Pulmonary artery endothelial cell (primary cell): ENCODE measurements around the gene AOPEP. TPM values are rescaled to one million over a fixed set of nuclear protein-coding genes. Genes with fewer than 3 reads are reported as not detected.

Experiments used
- DNase-seq: peaks from one replicate; pipeline ENCODE4 v3.0.0-alpha.2; 2011; ENCODE audit warnings: low read depth, low spot score
- total RNA-seq: library from RNA; depleted of rRNA; stranded (reverse); fragments of >200 nt; gene quantifications from 2 replicates; pipeline ENCODE4 v1.2.3, GENCODE V29; 2014

AOPEP gene
- total RNA-seq, 1 donor from 2014 or later = 19.2 TPM

GRCh38 chr9:94891183-94891582, 164.7 kb downstream of the AOPEP start:
- no peak for DNase-seq

- DNase-seq = no peak
These were observed 166.2 kb downstream of the AOPEP start for GRCh38 chr9:94892675-94893074.

DNA sequence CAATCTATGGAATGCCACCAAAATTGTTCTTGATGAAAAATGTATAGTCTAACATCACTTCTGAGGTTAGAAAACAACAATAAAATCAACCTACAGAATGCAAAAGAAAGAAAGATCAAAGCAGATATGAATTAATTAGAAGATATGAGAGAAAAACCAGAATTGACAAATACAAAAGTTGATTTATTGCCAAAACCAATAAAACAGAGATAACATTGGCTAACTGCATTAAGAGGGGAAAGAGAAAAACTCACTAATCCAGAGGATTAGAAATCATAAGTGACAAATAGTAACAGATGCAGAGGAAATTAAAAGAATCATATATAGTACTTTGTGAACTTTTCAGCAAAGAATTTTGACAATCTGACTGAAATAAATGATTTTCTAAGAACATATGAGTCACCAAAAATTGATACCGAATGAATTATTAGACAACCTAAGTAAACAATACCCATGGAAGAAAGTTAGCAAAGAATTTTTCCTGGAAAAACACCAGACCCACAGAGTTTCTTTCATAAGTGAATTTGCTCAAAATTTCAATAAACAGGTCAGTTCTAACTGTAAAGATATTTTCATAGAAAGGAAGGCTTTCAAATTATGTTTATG, 167.7 kb downstream of the AOPEP start:
- no peak for DNase-seq

- DNase-seq = no peak
These were observed 169.2 kb downstream of the AOPEP start for GRCh38 chr9:94895668-94896067.

- no peak for DNase-seq
These were observed 170.0 kb downstream of the AOPEP start for GRCh38 chr9:94896512-94896911.

DNA sequence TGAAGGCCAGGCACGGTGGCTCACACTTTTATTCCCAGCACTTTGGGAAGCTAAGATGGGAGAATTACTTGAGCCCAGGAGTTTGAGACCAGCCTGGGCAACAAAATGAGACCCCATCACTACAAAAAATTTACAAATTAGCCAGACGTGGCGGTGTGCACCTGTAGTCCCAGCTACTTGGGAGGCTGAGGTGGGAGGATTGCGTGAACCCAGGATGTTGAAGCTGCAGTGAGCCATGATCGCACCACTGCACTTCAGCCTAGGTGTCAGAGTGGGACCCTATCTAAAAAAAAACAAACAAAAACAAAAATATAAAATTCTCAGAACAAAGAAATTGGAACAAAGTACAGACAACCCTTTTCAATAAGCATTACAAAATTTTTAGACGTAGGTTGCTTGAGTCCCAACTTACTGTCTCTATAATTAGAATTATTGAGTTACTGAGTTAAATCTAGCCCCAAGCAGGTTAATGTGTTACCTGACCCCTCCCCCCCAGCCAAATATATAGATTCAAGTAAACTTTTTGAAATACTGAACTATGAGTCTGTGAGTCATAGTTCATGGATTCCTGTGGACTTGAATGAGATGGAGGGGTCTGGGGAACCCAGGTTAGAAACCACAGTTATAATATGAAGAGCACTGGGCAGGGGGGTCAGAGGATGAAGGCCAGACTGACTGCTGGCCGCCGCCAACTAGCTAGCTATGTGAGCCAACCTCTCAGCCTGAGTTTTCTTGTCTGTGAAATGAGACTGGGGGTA, 173.1 kb downstream of the AOPEP start:
- DNase-seq = no peak

- no peak for DNase-seq
These were observed 173.9 kb downstream of the AOPEP start for GRCh38 chr9:94900222-94901018.

DNA sequence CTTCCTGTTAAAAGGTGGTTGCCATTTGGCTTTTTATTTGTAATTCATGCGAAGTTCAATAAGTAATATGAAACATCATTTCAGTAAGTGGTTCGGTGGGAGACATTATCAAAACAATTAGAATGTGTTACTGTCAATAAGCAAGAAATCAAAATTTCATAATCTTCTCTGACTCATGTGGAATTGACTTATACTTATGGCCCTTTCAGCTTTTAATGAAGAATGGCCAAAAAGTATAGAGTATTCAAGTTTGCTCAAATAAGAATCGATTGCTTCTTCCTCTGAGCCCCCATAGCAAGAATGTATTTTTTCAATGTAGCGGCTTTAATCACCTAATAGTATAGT, 174.5 kb downstream of the AOPEP start:
- no peak for DNase-seq

DNA sequence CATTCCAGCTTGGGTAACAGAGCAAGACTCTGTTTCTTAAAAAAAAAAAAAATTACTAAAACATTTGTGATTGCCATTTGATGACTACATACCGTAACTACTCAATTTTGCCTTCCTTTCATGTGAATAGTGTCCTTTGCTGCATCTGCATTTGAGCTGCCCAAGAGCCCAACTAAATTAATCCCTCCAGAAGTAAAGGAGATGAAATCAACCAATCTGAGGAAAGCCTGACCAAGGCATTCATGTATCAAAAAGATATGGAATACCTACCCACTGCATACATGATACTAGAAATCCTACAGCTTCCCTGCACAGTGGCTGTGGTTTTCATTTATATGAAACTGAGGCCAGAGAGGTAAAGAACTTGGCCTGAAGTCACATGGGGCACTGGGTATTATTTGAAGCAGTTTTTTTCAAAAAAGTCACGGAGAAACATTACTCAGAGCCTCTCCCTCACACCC, 177.5 kb downstream of the AOPEP start:
- no peak for DNase-seq

DNA sequence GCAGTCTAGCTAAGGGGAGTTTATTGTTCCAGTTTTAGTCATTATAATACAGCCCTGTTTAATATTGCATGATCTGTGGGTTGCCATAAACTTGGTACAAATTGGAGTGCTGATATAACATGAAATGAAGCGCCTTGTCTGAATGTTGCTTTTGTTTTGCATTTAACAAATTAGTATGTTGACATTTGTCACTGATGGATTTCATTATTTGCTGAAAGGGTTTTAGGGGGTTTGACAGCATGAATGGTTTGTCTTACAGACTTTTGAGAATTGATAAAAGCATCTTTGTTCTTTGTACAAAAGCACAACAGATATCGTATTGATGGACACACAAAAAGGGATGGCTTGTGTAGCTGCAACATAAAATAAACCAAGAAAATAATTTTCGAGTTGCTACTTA, 178.3 kb downstream of the AOPEP start:
- no peak for DNase-seq

DNA sequence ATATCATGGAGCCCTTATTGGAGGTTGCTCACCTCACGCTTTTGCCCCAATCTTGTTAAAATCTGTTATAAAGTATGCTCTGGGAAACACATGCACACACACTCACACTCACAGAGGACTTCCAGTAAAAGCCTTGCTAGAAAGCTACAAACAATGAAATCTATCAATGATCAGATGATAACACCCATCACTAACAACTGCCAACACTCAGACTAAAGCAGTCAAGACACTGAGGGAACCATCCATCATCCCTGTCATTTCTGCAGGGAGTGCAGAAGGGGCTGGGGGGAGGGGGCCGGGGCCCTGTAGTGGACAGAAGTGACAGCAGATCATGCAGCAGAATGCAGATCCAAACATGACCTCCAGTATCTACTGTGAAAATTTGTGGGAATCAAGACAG, 179.1 kb downstream of the AOPEP start:
- no peak for DNase-seq

- no peak for DNase-seq
These were observed 179.7 kb downstream of the AOPEP start for GRCh38 chr9:94906181-94906580.

DNA sequence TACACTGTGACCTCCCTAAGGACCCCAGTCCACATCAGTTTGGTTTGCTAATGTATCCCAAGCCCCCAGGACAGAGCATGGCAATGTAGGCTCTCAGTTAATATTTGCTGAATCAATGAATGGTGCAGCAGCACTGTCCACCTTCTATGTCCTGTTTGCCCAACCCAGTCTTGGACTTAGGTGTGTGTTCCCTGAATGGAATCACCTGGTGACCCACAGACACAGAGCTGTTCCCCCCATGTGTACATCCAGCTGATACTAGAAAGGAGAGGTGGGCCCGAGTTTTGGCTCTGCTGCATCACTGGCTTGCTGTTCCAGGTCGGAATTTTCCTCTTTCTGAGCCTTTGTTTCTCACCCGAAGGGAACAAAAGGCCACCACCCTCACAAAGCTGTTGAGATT, 180.2 kb downstream of the AOPEP start:
- DNase-seq = no peak

DNA sequence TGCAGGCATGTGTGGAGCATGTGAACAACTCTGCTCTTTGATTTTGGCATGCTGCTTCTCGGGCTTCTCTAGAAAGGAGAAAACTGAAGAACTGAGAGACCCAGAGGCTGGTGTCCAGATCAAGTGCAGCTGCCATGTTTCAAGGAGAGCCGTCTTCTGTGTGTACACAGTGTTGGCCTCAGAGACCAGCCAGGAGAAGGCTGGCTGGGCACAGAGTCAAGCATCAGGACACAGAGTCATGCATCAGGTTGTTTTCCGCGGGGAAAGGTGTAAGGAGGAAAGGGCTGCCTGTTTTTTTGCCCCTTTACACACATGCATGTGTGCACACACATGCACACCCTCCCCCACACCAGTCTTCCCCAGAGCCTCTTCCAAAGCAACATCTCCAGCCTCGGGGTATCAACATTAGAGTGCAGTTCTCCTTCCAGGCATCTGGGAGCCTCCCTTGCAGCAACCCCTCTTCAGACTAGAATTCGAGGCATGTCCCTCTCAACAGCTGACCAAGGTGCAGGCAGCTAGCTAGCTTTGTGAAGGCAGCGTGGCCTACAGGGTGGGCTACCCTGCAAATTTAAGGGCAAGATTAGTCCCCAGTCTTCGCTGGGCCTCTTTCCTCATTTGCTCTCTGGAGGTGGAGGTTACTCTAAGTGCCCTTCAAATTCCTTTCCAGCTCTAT, 180.9 kb downstream of the AOPEP start:
- no peak for DNase-seq

DNA sequence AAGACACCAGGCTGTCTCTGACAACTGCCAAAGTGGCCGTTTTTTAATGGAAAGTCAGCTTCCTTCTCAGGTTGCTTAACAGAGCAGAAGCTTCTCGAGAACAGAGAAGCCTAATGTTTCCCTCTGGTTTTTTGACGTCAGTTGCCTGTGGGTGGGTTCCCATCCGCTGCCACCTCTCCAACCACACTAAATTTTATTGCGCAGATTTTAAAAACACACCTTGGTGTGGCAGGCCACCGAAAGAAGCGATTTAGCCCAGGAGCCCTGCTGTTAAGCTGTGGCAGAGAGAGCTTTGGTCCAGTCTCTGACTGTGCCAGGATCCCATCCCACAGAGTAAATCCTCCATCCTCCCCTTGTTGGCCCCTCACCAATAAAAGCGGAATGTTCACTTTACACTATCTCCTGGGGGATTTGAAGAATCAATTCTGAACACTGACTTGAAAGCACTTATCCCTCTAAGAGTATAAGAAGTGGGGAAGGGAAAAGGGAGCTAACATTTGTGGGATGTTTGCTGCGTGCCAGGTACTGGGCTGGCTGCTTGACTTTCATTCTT, 181.6 kb downstream of the AOPEP start:
- no peak for DNase-seq

DNA sequence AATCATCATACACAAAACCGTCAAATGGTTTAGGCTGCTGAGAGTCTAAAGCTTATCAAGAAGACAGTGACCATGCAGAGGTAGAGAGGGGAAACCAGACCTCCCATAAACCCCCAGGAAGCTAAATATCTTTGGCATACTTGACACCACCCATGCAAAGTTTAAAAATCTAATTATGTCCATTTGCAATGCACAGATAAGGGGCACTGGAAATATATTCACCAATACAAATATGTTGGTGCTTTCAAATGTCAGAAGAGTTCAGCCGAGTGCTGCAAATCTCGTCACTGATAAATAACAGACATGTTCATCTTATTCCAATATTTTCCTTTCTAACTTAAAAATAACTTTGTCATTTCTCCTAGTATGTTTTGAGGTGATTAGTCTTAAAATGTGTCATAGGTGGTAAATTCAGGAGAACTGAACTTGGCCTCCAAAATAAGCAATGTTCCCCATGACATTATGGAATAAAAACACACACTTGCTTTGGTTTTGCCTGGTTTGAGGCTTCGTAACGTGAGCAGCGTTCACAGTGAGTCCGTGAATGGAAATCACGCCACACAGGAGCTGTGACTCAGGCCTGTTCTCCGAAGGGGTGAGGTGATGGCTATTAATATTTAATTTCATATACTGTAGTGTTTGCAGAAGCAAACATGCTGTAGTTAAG, 182.2 kb downstream of the AOPEP start:
- DNase-seq = no peak

DNA sequence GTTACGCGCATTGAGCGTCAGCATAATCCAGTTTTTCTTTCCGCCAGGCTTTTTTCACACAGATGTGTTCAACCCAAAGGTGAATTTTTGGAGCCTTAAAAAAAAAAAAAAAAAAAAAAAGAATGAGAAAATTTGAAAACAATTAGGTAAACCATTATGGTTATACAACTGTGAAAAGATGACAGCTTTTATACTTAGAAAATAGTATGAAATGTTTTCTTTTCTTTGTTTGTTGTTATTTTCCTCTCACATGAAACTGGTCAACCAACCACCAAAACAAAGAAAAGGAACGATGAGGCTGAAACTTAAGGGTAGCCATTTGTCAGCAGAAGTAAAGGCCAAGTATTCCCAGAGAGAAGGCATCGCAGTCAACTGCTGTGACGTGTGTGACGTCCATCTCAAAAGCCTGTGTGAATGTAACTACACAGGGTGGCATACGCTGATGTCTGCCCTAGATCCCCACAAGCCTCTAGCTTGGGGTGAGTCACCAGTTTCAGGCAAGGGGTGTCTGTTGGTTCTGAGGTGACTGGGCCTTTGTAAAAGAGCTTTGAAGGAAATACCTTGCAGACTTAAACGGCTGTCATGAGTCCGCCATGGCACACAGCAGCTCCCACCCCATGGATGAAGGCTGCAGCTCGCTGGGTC, 182.9 kb downstream of the AOPEP start:
- DNase-seq = no peak

GRCh38 chr9:94909965-94910730, 183.6 kb downstream of the AOPEP start:
- DNase-seq = no peak

DNA sequence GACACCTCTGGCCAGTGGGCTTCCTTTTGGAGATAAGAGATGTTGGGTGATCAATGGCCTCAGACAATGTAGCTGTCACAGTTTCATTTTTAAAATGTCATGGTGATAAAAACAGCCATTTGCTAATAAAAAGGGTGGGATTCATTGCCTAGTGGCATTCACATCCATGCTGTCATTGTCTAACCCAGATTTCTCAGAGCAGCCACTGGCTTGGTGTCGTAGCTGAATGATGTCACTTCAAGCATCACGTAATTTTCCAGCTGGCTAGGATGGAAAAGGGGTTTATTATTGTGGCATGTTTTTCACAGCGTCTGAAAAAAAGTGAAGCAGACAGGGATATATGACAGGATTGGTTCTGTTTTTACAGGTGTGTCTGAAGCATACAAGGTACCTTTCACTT, 184.7 kb downstream of the AOPEP start:
- DNase-seq = no peak
